Transverse colon (tissue), 3 donors: ENCODE results near the gene SMAD9.

Experiments used
- POLR2A ChIP-seq: fragments of 450-650 bp; IDR thresholded peaks from one replicate; pipeline ENCODE4 v1.6.1; 2016; ENCODE audit warnings: antibody characterized with exemption, mild to moderate bottlenecking, moderate library complexity
- POLR2AphosphoS5 ChIP-seq, 3 donors: sonication (generic); formaldehyde crosslinking; IDR thresholded peaks; one replicate each; pipeline ENCODE4 v1.6.1; 2016; ENCODE audit warnings: antibody characterized with exemption in 3 of 3

GRCh38 chr13:36912369-36912768 is 7.7 kb downstream of the SMAD9 start:
- TF ChIP-seq POLR2A: no peak
- TF ChIP-seq POLR2AphosphoS5 (IDR thresholded peaks at IDR 0.05): no peak
